D341Med (cell line): Measurements from ENCODE around the gene PIGM.

Experiments
- DNase-seq: peaks from one replicate; pipeline ENCODE4 v3.0.0; 2012; ENCODE audit warnings: low spot score

Gene PIGM

DNA sequence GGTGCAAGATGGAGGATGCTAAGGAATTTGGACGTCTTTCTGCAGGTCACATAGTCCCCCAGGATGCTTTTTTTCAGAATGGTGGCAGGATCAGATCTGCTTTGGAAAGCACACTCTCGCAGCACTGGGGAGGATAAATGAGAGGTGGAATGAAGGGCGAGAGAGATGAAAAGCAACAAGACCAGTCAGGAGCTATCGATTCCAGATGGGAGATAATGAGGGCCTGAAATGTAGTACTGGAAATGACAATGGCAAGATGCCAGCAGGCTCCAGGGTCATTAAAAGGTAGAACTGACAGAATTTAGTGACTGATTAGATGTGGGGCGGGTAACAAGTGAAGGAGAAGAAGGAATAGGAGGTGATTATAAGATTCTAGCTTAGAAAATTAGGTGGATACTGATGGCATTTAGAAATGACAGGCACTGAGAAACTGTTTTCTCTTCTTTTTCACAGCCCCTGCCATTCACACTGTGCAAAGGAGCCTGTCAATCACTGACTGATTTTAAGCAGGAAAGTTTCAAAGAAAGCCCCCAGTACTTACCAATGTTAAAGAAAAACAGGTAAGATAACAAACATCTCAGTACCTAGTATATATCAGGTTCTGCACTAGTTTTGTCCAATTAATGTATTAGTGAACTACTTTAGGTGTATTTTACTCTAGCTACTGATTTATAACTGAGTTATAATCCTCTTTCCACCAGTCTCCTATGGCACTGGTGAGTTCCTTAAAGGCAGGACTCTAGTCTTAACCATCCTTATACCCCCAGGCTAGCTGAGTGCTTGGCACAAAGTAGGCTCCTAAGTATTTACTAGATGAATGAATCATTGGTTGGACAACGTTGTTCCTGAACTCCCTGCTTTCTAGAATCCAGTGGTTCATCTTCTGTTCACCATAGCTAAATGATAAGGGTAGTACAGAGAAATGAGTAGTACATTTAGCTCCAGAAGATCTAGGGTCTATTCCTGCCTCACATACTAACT, 9.2 kb downstream of the PIGM start:
- no peak for DNase-seq

DNA sequence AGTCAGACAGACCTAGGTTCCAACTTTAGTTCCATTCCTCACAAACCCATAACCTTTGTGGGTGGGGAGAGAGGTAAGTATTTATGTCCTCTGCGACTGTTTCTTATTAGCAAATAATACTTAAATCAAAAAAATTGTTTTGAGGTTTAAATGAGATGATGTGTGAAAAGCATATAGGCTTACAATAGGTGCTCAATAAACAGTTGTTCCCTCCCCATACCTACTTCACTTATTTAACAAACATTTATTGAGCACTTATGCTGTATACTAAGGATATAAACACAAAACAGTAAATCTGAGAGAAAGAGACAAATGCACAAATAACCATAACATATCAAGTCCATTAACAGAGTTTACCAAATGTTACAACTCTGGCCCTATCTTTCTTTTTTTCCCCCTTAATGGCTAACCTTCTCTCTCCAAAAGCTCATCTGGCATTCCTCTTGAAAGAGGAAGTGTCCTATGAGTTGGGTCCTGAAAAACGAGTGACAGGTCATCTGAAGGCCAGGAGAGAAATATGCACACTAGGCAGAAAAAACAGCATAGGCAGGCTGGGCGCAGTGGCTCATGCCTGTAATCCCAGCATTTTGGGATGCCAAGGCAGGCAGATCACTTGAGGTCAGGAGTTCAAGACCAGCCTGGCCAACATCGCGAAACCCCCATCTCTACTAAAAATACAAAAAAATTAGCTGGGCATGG, 10.3 kb downstream of the PIGM start:
- no peak for DNase-seq

DNA sequence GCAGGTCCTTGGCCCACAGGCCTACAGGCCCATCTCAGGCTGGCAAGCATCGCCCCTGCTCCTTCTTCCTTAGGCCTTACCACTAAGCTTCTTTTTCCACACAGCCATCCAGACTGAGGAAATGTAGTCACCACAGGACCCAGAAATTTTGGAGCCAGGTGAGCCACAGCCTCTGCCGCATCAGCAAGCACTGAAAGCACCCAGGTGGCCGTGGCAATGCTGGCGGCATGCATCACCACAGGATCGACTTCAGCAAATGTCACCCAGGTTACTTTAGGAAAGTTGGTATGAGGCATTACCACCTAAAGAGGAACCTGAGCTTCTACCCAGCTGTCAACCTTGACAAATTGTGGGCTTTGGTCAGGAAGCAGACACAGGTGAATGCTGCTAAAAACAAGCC, 11.6 kb downstream of the PIGM start:
- no peak for DNase-seq

DNA sequence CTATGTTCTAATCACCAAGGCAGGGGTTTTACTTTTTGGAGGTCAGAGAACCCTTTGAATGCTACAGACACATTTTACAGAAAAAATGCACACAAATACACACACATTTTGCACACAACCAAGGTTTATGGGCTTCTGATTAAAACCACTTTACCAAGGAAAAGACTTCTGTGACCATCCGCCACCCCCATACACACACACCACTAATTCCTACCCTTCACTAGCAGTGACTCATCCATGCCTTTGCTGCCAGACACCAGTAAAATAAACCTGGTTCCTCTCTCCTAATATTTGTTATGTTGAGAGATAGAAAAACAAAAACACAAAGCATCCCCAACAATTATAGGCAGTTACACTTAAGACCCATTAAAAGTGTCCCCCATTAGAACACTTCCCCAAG, 12.9 kb downstream of the PIGM start:
- no peak for DNase-seq

DNA sequence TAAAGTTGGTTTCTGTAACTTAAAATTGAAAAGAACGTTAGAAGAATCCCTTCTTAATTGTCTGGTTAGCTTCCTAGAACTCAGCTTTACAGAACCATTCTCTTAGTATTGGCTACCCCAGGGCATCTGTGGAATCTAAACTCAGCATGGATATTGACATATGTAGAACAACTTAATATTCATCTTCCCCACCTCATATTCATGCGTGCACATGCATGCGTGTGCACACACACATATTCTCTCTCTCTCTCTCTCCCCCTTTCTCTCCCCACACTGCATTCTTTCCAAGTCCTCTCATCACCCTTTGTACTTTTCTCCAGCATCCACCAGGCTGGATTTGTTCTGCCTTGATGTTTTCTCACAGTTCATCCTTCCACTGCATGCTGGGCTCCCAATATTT, 13.4 kb downstream of the PIGM start:
- no peak for DNase-seq

DNA sequence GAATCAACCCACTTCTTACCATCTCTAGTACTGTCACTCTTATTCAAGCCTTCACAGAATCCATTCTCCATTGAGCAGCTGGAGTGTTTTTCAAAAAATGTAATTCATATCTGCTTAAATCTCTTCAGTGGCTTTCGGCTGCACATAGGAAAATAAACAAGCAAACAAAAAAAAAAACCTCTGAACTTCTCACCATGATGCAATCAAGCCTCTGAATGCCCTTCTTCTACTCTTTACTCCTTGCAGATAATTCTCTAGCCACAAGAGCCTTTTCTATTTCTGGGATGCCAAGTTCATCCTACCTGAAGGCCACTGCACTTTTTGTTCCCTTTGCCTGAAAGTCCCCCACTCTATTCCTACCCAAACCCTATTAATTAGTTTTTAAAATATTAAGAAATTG, 14.2 kb downstream of the PIGM start:
- no peak for DNase-seq

DNA sequence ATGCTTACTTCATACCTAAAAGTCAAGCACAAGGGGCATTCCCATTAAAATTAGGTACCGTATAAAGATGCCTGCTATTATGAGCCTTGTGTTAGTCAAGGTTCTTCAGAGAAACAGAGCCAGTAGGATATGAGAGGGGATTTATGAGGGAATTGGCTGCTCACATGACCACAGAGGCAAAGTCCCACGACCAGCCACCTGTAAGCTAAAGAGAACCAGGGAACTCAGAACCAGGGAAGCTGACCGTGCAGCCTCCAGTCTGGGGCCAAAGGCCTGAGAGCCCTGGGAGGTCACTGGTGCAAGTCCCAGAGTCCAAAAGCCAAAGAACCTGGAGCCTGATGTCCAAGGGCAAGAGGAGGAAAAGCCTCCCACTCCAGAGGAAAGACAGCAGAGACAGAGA, 20.0 kb downstream of the PIGM start:
- DNase-seq: no peak

DNA sequence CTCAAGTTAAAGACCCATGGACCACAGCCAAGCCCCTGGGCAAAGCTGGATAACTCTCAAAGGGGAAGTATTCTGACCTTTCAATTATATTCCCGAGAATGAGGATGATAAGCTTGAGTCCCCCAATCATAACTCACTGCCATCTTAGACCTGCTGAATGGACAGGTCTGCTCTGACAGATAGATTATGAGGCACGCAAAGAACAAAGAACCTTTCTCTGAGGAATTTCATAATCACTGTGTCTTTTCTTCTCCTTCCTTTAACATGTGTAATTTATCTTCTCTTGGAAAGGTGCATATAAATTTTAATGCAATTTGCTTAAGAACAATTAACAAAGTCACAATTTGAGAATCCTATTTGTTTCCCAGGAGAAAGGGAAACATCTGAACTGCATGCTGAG, 22.0 kb downstream of the PIGM start:
- no peak for DNase-seq

DNA sequence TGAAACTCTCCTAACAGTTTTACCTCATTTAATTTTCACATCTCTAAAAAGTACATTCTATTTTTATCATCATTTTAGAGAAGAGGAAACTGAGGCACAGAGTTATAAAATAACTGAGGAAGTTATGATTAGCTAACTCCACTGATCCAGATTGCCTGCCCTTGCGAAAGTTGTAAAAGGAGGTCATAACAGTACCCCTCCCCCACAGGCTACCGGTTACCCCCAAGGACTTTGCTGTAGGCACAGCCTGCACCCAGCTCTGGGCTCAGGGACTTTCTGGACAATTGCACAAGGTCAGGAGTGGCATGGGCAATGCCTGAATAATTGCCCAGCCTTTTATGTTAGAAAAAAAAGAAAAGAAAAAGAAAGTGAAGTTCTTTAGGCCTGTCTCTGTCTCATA, 22.7 kb downstream of the PIGM start:
- DNase-seq: no peak

DNA sequence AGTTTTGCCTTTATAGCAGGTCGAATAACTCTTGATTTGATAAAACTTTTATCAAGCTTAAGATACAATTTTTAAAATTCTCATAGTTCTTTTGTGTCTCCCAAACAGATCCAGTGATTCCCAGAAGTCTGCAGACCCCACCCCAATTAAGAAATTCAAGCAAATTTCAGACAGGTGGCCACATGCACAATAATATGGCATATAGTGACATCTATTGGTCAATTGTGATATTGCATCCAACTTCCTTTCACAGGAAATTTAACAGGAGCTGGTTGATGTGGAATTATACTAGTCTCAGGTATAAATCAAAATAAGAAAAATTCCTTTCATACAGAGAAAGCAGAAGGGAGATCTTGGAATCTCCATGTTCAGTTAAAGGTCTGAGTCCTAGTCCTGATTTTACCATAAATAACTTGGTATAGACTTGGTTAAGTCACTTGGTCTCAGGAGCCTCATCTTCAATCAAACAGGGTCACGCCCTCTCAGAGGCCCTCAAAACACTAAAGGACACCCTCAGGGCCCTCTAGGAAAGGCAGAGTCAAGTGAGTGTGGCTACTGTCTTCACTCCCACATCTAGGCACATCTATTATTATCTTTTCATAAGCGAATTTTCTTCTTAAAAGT, 24.1 kb downstream of the PIGM start:
- no peak for DNase-seq

DNA sequence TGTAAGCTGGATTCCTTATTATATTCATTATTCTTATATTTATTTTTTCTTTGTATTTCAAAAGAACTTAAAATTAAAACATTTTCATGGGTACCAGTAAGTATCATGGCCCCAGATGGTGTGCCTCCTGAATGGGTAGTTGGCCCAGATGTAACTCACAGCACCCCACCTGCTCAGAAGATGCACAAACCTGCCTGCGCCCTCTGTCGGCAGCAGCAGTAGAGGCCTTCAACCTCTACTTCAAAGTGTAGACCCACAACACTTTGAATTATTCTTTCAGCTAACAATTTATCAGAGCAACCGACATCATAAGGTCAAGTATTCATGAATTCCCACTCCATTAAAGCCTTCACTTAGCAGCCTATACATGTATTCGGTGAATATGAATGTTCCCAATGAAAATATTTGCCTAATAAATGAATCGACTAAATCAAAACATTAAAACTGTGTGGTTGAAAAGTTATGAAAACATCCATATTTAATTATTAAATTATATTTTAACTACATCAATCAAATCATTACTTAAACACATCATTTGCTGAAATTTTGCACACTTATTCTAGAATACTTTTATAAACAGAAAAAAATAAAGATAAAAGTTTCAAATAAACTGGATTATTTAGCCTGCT, 25.4 kb downstream of the PIGM start:
- DNase-seq: peak; percentile 87

DNA sequence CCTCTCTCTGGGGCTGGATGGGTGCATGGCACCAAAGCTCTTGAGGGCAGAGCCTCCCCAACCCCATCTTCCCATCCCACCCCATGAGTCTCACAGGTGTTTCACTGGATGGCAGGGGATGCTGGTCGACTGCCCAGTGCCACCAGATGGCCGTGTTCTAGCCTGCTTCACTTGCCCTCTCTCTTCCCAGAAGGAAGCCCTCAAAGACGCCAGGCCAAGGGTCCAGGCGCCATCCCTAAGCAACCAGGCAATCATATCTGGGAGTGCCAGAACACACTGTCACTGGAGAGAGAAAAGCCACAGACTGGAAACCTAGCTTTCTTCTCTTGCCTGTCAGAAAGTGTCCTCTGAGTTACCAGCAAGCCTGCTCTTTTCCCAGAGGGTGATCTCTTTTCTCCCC, 26.7 kb downstream of the PIGM start:
- DNase-seq: no peak

DNA sequence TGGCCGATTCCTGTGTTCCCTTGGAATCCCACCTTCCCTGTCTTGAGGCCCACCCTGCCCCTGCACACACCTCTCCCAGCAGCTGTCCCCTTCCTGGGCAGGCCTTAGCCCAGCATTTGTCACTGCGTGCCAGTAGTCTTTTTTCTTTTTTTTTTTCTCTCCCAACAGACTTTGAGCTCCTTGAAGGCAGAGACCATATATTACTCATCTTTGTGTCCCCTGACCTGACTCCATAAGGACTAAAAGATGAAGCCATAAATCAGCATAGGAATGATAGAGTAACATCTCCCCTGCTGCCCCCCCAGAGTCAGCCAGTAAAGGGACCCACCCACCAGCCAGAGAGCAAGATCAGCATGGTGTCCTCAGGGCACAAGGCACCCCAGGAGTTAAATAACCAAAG, 27.4 kb downstream of the PIGM start:
- DNase-seq: no peak

DNA sequence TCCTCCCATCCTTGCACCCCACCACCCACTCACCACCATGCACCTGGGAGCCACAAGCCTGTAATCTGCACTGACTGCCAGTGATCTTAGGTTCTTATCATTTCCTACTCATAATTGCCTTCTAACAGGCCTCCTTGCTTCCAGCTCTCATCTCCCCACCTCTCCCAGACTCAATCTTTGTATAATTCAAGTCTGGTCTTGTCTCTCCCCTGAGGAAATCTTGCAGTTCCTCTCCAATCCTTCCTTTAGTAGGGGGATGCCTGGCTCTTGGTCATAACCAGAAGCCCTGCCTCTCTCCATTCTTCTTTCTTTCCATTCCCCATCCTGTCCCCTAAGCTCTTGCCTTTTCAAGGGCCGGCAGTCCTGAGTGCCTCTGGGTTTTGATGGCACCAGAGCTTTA, 27.8 kb downstream of the PIGM start:
- DNase-seq: no peak

DNA sequence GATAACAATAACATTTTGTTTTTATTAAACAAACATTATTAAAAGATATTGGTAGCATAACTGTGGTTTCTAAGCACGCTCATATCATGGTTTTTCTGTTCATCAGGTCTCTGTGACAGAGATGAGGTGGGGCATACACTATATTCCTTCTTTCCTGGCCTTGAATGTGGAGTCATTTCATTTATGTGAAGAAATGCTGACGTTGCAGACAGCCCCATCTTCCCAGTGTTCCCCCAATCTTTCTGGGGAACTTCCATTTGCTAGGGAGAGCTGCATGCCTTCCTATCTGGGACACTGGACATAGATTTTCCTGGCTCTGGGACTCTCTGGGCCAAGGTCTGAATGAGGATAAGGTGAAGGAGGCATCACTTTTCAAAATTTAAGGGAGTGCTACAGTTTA, 30.4 kb downstream of the PIGM start:
- no peak for DNase-seq

DNA sequence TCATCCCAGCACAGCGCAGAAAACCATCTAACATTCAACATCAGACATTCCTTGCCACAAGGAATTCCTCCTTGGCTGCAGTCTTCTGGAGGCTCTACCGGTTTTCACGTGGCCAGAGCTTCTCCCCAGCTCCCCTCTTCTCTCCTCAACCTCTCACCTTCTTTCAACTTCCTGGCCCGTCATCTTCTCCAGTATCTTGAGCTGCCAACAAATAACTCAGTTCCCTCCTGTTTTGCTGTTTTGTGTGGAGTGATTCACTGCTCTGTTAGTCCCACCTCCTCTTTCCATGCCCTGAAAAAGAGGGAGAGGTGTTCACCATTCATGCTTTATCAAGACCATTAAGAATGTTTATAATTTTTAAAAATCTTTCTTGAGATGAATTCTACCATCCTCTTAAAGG, 32.6 kb downstream of the PIGM start:
- DNase-seq: no peak

DNA sequence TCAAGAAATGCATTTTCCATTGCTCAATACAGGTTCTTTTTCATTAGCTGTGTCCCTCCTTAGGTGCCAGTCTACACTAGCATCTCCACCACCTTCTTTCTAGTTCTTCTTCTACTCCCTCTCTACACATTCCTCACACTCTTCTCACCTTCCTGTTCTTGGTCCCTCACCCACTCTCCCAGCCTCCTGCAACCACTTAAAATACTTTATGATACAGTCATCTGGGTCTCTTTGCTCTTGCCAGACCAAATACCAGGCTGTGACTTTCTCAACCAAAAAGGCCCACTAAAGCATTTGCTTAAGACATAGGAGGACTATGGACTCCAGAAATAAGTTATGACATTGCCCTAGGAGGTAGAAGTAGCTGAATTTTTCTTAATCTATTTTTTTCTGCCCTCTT, 35.1 kb downstream of the PIGM start:
- no peak for DNase-seq

DNA sequence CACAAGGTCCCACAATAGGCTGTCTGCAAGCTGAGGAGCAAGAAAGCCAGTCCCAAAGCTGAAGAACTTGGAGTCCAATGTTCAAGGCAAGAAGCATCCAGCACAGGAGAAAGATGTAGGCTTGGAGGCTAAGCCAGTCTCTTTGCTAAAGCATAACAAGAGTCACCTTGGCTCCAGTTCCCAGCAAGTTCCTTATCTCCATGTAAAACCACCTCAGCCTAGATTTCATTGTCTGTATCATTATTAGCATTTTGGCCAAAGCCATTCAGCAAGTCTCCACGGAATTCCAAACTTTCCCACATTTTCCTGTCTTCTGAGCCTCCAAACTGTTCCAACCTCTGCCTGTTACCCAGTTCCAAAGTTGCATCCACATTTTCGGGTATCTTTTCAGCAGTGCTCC, 36.9 kb downstream of the PIGM start:
- DNase-seq: no peak

DNA sequence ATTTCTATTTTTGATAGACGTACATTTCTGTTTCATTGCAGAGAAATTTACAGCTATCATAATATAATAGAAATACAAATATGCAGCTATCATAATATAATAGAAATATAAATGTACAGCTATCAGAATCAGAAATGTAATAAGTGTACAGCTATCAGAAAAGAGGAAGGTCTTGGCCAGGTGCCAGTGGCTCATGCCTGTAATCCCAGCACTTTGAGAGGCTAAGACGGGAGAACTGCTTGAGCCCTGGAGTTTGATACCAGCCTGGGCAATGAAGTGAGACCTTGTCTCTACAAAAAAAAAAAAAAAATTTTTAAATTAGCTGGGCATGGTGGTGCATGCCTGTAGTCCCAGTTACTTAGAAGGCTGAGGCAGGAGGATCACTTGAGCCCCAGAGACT, 37.9 kb downstream of the PIGM start:
- DNase-seq: no peak

DNA sequence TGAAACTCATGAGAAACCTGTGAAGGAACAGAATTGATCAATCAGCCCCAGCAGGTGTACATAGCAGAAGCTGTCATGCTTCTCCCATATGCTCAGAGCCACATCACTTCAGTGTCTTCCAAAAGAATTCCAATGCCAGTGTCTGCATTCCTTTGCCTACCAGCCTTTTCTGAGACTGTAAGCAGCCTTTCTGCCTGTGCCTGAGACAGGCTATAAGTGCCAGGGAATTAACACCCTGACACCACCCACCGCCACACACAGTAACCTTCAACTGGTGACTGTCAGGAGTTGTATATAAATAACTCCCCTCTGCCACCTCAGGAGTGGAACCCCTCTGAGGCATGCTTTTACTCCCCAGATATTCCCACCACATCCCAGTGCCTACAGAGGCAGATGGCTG, 39.6 kb downstream of the PIGM start:
- no peak for DNase-seq

DNA sequence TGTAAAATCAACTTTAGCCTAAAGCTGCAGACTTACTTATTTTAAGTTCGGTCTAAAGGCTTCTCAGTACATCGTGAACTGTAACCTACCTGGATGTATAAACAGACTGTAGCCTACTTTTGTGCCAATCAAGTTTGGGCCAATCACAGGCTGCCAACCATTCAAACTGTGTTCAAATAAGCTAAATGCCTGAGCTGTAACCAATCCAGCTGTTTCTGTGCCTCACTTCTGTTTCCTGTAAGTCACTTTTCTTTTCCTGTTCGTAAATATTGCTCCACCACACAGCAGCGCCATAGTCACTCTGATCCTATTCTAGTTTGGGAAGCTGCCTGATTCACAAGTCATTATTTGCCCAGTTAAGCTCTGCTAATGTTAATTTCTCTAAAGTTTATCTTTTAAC, 40.3 kb downstream of the PIGM start:
- DNase-seq: no peak

DNA sequence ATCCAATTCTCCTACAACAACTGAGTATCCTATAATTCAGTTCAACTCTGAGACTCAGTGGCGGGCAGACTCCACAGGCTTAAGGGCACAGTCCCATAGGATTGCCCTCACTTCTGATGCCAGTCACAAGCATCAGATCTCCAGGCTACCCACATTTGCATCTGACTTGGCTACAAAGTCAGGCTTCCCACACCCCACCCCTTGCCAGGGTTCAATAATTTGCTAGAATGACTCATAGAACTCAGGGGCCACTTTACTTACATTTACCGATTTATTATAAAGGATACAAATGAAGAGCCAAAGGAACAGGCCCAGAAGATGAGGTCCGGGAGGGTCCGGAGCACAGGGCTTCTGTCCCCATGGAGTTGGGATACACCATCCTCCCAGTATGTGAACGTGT, 41.8 kb downstream of the PIGM start:
- DNase-seq: no peak

DNA sequence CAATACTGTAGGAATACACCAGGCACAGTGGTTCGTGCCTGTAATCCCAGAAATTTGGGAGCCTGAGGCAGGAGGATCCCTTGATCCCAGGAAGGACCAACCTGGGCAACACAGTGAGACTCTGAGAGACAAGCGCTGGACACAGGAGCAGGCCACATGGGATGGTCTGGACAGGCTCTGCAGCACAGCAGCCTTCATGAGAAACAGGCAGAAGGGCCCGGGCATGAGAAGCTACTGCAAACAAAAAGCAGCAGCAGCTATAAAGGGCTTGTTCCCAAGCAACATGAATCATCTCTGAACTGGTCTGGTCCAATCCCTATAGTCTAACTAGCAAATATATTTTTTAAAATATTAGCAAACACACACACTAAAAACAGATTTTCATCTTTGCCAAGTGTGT, 42.2 kb downstream of the PIGM start:
- no peak for DNase-seq
